Right cardiac atrium (tissue), 5 donors: ENCODE results near the gene FOXC2. TPM values are rescaled to one million over a fixed set of nuclear protein-coding genes. Genes with fewer than 3 reads are reported as not detected.

Experiments used
- ATAC-seq, 2 donors: fragments of 200-7000 bp; cut with Tn5 transposase; one replicate each; pipeline versions ENCODE4 v1.8.0 to v1.9.1; 2020; ENCODE audit warnings: moderate library complexity in 2 of 2, mild to moderate bottlenecking in 1 of 2
- DNase-seq, 3 donors: peaks; one replicate each; pipeline ENCODE4 v3.0.0-alpha.2; 2020
- H3K27ac ChIP-seq: one replicate; pipeline ENCODE4 v1.5.1; 2013; ENCODE audit warnings: mild to moderate bottlenecking, low read length, control low read depth, moderate library complexity
- H3K27me3 ChIP-seq: one replicate; pipeline ENCODE4 v1.6.1; 2013; ENCODE audit not compliant: control insufficient read depth, insufficient read depth
- H3K4me1 ChIP-seq: one replicate; pipeline ENCODE4 v1.6.1; 2013; ENCODE audit warnings: low read length; ENCODE audit not compliant: control insufficient read depth, insufficient read depth
- H3K4me3 ChIP-seq: one replicate; pipeline ENCODE4 v1.5.1; 2013; ENCODE audit warnings: low read length, control low read depth
- H3K9me3 ChIP-seq: one replicate; pipeline ENCODE4 v1.6.1; 2013; ENCODE audit warnings: low read length; ENCODE audit not compliant: control insufficient read depth
- WGBS: extraction: QIAGEN DNeasy Blood & Tissue Kit; methylation state at CpG from one replicate; pipeline ENCODE4 v1.1.7; 2013; 5-methylcytosine and 5-hydroxymethylcytosine counted together
- intact Hi-C, 4 donors: fragments of 100-400 bp; cut with DNase I; formaldehyde crosslinking; loops; one replicate each; pipeline versions ENCODE4 v1.11.0 to v1.14.0; 2022 to 2023
- polyA plus RNA-seq: library from polyadenylated mRNA; stranded (reverse); fragments of 200-250 nt; gene quantifications from one replicate; pipeline ENCODE4 v1.2.3, GENCODE V29; 2013
- total RNA-seq, 4 donors: library from RNA; stranded (reverse); fragmentation: NEBNext Ultra II Directional; extraction: Animal tissue kit (Norgen Biotek cat#: 25700); gene quantifications; one replicate each; pipeline ENCODE4 v1.2.1, GENCODE V29; 2021
- donor health status: healthy with polysubstance abuse.
- donor health status: DM: no; HTN: yes; CAD: no.
- donor health status: DM: no; HTN: no; CAD: no.
- donor health status: DM: no; HTN: yes; CAD: no; lungs with severe emphysema.
- donor health status: DM: yes; HTN: yes; CAD: no.

FOXC2 gene
- total and polyA plus RNA-seq, 5 donors = 1.1 to 3.7 (median 2.6) TPM

DNA sequence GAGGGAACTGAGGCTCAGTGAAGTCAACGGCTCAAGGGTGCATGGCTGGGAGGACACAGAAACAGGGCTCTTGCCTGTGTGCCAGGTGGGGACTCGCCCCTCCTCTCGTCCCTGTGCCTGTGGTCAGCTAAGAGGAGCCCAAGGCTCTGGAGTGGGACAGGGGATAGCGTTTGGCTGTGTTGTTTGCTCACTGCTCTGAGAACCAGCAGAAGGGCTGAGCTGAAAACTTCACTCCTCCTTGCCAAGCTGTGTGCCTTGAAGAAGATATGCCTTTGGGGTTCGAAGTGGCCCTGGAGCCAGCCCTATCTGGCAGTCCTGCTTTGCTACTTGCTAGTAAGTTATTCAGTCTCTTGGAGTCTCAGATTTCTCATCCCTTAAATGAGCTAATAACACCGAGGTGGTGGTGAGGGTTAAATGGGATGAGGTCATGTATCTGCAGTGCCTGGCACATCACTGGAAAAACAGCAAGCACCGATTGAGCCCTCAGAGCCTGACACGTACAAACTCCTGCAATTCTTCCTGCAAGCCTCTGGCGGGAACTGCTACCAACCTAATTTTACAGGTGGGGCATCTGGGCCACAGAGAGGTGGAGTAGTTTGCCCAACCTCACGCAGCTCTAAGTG, 29.5 kb downstream of the FOXC2 start:
- no peaks in the 10 kb centered on the region for H3K27me3 ChIP-seq
- no peaks in the 10 kb centered on the region for H3K9me3 ChIP-seq
- no peak overlapping the region for H3K27ac ChIP-seq
- 65% methylated on average over 10 of the region's 10 CpGs for WGBS
- ATAC-seq (no peak), DNase-seq (no peak)
- H3K4me3 ChIP-seq = no peak overlapping the region
- intact Hi-C loops = no loop called here
- H3K4me1 ChIP-seq = no peaks in the 10 kb centered on the region

DNA sequence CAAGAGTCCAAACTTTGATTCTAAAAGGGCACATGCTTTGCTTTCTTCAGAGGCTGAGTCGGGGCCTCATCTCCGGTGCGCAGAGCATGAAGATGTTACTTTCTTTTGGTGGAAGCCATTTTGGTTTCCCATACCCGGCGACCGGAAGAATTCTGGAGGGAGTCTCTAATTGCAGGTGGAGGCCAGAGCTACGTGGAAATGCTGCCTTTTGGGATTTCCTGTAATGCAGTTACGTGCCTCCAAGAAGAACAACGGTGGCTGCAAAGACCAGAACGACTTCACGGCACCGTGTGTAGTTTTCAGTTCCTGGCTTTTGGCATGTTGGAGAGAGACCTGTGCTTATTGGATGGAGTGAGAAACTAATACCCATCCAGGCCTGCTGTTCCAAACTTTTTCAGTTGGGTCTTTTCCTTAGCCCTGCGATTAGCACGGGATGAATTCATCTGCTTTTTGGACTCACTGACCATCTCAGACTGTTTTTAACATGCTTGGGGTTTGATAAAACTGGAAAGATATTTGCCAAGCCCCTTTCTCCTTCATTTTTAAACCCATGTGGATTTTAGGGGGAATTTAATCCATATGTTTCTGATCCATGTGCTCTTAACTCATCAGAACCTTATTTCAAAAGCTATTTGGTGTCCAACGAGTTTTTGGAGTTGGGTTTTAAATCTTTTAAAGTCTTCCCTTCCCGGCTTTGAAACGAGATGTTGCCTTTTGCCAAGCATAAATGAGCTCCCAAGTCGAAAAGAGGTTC, 30.7 kb downstream of the FOXC2 start:
- ATAC-seq (no peak), DNase-seq (no peak)
- H3K27ac ChIP-seq = no peak overlapping the region
- no peaks in the 10 kb centered on the region for H3K4me1 ChIP-seq
- intact Hi-C loops = no loop called here
- H3K27me3 ChIP-seq = no peaks in the 10 kb centered on the region
- H3K9me3 ChIP-seq = no peaks in the 10 kb centered on the region
- H3K4me3 ChIP-seq = no peak overlapping the region
- 73% methylated on average over 18 of the region's 18 CpGs for WGBS

- peak; percentile 59 to 79 (median 75) for DNase-seq
- peak; percentile 64 to 68 for ATAC-seq
- intact Hi-C loops = no loop called here
- Histone ChIP-seq H3K27ac (no peak overlapping the region), H3K9me3 (no peaks in the 10 kb centered on the region), H3K4me1 (no peaks in the 10 kb centered on the region), H3K27me3 (no peaks in the 10 kb centered on the region), H3K4me3 (no peak overlapping the region)
- 56% methylated on average over 7 of the region's 7 CpGs for WGBS
Observed at GRCh38 chr16:86597880-86598606, 31.4 kb downstream of the FOXC2 start.

- ATAC-seq (no peak), DNase-seq (no peak)
- WGBS = 63% methylated on average over 22 of the region's 22 CpGs
- Histone ChIP-seq H3K4me3 (no peak overlapping the region), H3K27me3 (no peaks in the 10 kb centered on the region), H3K27ac (no peak overlapping the region), H3K9me3 (no peaks in the 10 kb centered on the region), H3K4me1 (no peaks in the 10 kb centered on the region)
- intact Hi-C loops = no loop called here
Observed at GRCh38 chr16:86598607-86599565, 32.3 kb downstream of the FOXC2 start.

GRCh38 chr16:86601356-86601755, 34.7 kb downstream of the FOXC2 start:
- Histone ChIP-seq H3K27ac (no peak overlapping the region), H3K4me1 (no peaks in the 10 kb centered on the region), H3K4me3 (no peak overlapping the region), H3K9me3 (no peaks in the 10 kb centered on the region), H3K27me3 (no peaks in the 10 kb centered on the region)
- intact Hi-C loops = no loop called here
- WGBS = 84% methylated on average over 2 of the region's 2 CpGs
- DNase-seq (no peak), ATAC-seq (no peak)

DNA sequence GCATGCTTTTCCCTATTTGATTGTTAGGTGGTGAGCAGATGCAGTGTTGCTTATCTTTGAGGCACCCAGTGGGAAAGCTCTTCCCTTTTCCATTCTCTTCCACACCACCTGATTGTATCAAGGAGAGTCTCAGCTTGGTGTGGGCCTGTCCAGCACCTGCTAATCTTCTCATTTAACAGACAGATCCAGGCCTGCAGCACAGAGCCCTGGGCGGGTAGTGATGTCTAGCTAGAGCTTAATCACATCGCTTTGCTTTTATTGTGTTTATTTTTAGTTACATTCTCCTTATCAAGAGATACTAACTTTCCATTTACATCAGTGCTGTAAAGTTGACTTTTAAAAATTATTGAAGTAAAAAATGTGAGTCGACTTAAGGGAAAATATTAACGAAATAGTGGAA, 35.9 kb downstream of the FOXC2 start:
- DNase-seq (no peak), ATAC-seq (no peak)
- intact Hi-C loops = no loop called here
- Histone ChIP-seq H3K9me3 (no peaks in the 10 kb centered on the region), H3K27me3 (no peaks in the 10 kb centered on the region), H3K4me3 (no peak overlapping the region), H3K27ac (no peak overlapping the region), H3K4me1 (no peaks in the 10 kb centered on the region)
- WGBS = 55% methylated on average over 4 of the region's 4 CpGs

DNA sequence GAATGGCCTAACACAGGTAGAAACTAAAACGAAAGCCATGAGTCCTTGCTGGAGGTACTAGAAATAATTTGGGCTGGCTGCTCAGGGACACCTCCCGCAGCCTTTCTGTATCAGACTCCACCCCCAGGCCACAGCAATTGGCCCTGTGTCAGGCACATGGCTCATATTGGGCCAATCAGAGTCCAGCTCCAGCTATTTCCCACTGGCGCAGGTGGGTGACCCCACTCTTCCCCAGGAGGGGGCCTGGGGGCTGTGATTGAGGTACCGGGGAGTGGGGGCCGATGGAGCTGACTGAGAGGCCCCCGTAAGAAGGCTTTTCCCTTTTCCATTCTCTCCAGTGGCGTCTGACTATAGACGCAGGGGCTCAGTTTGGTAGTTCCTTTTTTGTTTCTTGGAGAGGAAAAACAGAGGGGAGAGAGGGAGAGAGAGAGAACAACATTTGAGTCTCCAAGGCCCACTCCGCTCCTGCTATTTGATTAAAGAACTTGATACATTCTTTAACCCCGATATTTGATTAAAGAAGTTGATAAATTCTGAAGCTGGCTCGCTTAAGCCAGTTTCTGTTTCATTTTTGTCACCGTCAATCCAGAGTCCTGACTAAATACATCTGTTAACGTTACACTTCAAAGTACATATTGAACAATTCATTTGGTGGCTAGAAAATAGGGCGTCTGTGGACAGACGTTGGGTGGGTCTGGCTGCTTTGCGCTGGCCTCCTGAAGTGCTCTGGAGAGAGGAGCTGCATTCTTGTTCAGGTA, 38.0 kb downstream of the FOXC2 start:
- WGBS = 77% methylated on average over 16 of the region's 16 CpGs
- Histone ChIP-seq H3K27ac (no peak overlapping the region), H3K27me3 (no peaks in the 10 kb centered on the region), H3K9me3 (no peaks in the 10 kb centered on the region), H3K4me3 (no peak overlapping the region), H3K4me1 (no peaks in the 10 kb centered on the region)
- no peak for DNase-seq
- intact Hi-C loops = no loop called here
- ATAC-seq = no peak

- no peaks in the 10 kb centered on the region for H3K27me3 ChIP-seq
- WGBS = 98% methylated on average over 3 of the region's 3 CpGs
Observed at GRCh38 chr16:86605950-86606349, 39.3 kb downstream of the FOXC2 start.

DNA sequence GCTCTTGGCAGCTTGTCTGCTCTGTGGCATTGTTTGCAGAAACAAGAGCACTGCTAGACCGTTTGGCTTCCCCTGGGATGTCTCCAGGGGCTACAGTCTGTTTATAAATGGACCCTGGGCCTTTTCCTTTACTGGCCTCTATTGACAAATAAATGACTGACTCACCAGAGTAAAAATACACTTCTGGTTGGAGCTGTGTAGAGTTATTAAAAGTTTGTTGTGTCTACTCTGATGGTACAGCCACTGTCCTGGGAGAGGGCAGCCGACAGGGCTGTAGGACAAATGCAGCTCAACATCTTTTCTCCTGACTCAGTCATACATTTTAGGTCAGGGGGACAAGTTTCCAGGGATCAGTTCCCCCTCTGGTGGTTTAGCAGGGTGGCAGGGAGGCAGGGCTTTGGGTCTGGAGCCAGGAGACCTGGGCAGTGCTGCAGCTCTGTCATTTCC, 41.7 kb downstream of the FOXC2 start:
- ATAC-seq (no peak), DNase-seq (no peak)
- Histone ChIP-seq H3K4me1 (no peaks in the 10 kb centered on the region), H3K27ac (no peak overlapping the region), H3K9me3 (no peaks in the 10 kb centered on the region), H3K27me3 (no peaks in the 10 kb centered on the region), H3K4me3 (no peak overlapping the region)
- WGBS = 59% methylated on average over 2 of the region's 2 CpGs
- intact Hi-C loops = no loop called here

More at GRCh38 chr16:86605950-86606349, 39.3 kb downstream of the FOXC2 start:
- ATAC-seq (no peak), DNase-seq (no peak)
- no peak overlapping the region for H3K4me3 ChIP-seq
- H3K27ac ChIP-seq = no peak overlapping the region
- H3K9me3 ChIP-seq = no peaks in the 10 kb centered on the region
- H3K4me1 ChIP-seq = no peaks in the 10 kb centered on the region
- intact Hi-C loops = no loop called here

DNA sequence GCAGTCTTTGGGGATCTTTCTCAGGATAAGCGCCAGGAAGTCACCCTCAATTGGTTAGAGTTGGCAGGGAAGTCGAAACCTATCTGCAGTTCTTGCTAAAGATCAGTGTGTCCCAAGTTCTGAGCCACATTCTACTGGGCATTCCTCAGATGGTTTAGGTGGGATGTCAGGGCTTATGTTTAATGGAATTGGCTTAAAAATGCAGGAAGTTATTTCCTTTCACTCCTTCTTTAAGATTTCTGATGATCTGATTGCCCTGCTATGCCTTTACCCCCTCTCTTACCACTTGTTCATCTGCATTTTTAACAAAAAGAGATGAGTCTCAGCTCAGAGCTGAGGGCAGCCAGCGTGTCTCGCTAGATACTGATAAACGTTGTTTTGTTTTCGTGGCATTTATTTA, 42.5 kb downstream of the FOXC2 start:
- WGBS = 76% methylated on average over 6 of the region's 6 CpGs

More for the DNA sequence above, 42.5 kb downstream of the FOXC2 start:
- Histone ChIP-seq H3K4me3 (no peak overlapping the region), H3K4me1 (no peaks in the 10 kb centered on the region), H3K27ac (no peak overlapping the region), H3K27me3 (no peaks in the 10 kb centered on the region), H3K9me3 (no peaks in the 10 kb centered on the region)
- ATAC-seq (no peak), DNase-seq (no peak)
- intact Hi-C loops = no loop called here
